ENCODE measurements around the gene PIPOX.

The PIPOX gene

GRCh38 chr17:29060475-29060874, 17.5 kb downstream of the PIPOX start:
- Histone ChIP-seq H3K27me3 (ENCODE audit: insufficient read depth, poor library complexity, severe bottlenecking) (no peaks in the 10 kb centered on the region), H3K4me3 (replicated peaks; ENCODE audit: insufficient read depth, low read length) (no peak overlapping the region), H3K27ac (replicated peaks) (no peak overlapping the region)
- TF ChIP-seq REST (IDR thresholded peaks at IDR 0.05; ENCODE audit: insufficient replicate concordance, low read depth) = no peak
- TF ChIP-seq SPI1 (IDR thresholded peaks at IDR 0.05; ENCODE audit: borderline replicate concordance, low read depth) = no peak
- no peak for TF ChIP-seq CTCF (IDR thresholded peaks at IDR 0.05; ENCODE audit: insufficient read depth, low read length)
- no peak for TF ChIP-seq GABPA (IDR thresholded peaks at IDR 0.05; ENCODE audit: low read depth)
- no peak for TF ChIP-seq POLR2AphosphoS5 (IDR thresholded peaks at IDR 0.05; ENCODE audit: low read depth)
- DNase-seq (ENCODE audit: low read depth in 1 of 2, low spot score in 1 of 2) = no peak

- Histone ChIP-seq H3K4me3 (replicated peaks; ENCODE audit: insufficient read depth, low read length) (no peak overlapping the region), H3K27ac (replicated peaks) (no peak overlapping the region), H3K27me3 (ENCODE audit: insufficient read depth, poor library complexity, severe bottlenecking) (no peaks in the 10 kb centered on the region)
- DNase-seq (ENCODE audit: low read depth in 1 of 2, low spot score in 1 of 2) = no peak
- TF ChIP-seq SPI1 (IDR thresholded peaks at IDR 0.05; ENCODE audit: borderline replicate concordance, low read depth) (no peak), REST (IDR thresholded peaks at IDR 0.05; ENCODE audit: insufficient replicate concordance, low read depth) (no peak), GABPA (IDR thresholded peaks at IDR 0.05; ENCODE audit: low read depth) (no peak), POLR2AphosphoS5 (IDR thresholded peaks at IDR 0.05; ENCODE audit: low read depth) (no peak), CTCF (IDR thresholded peaks at IDR 0.05; ENCODE audit: insufficient read depth, low read length) (no peak)
Observed at GRCh38 chr17:29061036-29061435, 18.1 kb downstream of the PIPOX start.

- TF ChIP-seq SPI1 (IDR thresholded peaks at IDR 0.05; ENCODE audit: borderline replicate concordance, low read depth) = no peak
- no peak for TF ChIP-seq POLR2AphosphoS5 (IDR thresholded peaks at IDR 0.05; ENCODE audit: low read depth)
- TF ChIP-seq GABPA (IDR thresholded peaks at IDR 0.05; ENCODE audit: low read depth) = no peak
- no peak for TF ChIP-seq CTCF (IDR thresholded peaks at IDR 0.05; ENCODE audit: insufficient read depth, low read length)
- no peak for TF ChIP-seq REST (IDR thresholded peaks at IDR 0.05; ENCODE audit: insufficient replicate concordance, low read depth)
- no peak overlapping the region for H3K27ac ChIP-seq (replicated peaks)
- no peaks in the 10 kb centered on the region for H3K27me3 ChIP-seq (ENCODE audit: insufficient read depth, poor library complexity, severe bottlenecking)
- H3K4me3 ChIP-seq (replicated peaks; ENCODE audit: insufficient read depth, low read length) = no peak overlapping the region
- no peak for DNase-seq (ENCODE audit: low read depth in 1 of 2, low spot score in 1 of 2)
Observed at GRCh38 chr17:29062215-29062614, 19.3 kb downstream of the PIPOX start.

Measured in HL-60 (cell line).